Measurements from ENCODE around the gene SEMA4A. TPM values are rescaled to one million over a fixed set of nuclear protein-coding genes. Genes with fewer than 3 reads are reported as not detected.
"Not testable (repeated sequence)": the region's sequence is repeated elsewhere in the genome, so short reads cannot be mapped to it uniquely, and the experiment has no call there.

Gene SEMA4A
- total RNA-seq, 3 donors from 2014 or later = 1.4 to 21.5 (median 9.2) TPM

- Histone ChIP-seq H3K9me3 (no peaks in the 10 kb centered on the region), H3K27me3 (no peaks in the 10 kb centered on the region), H3K36me3 (no peaks in the 10 kb centered on the region), H3K4me3 (peak overlapping the region; percentile 95 to 100 (median 98)), H3K4me1 (peaks cover 21 to 56% of the 10 kb centered on the region in 2 donors), H3K27ac (peak overlapping the region; percentile 94 to 98)
- intact Hi-C loops (cut with DNase I; ENCODE audit: low total_unique reads) = no loop called here
- TF ChIP-seq CTCF (IDR thresholded peaks at IDR 0.05) (no peak), POLR2AphosphoS5 (IDR thresholded peaks at IDR 0.05) (no peak), POLR2A (IDR thresholded peaks at IDR 0.05) (no peak)
- DNase-seq (ENCODE audit: low spot score in 2 of 2) = no peak
These were observed 33.1 kb upstream of the SEMA4A start for GRCh38 chr1:156120318-156120717.

DNA sequence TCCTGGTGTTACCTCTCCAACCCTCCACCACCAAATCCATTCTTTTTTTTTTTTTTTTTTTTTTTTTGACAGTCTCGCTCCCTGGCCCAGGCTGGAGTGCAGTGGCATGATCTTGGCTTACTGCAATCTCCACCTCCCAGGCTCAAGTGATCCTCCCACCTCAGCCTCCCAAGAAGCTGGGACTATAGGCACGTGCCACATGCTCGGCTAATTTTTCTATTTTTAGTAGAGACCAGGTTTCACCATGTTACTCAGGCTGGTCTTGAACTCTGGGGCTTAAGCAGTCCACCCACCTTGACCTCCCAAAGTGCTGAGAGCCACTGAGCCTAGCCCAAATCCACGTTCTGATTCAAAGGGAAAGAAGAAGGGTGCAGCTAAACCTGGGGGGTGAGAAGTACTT lies 32.4 kb upstream of the SEMA4A start:
- intact Hi-C loops (cut with DNase I; ENCODE audit: low total_unique reads); H3K9me3 ChIP-seq; DNase-seq (ENCODE audit: low spot score in 2 of 2); H3K36me3 ChIP-seq; H3K27me3 ChIP-seq: not testable (repeated sequence)
- Histone ChIP-seq H3K4me3 (peak overlapping the region; percentile 46 to 98 (median 57)), H3K4me1 (peaks cover 25 to 62% of the 10 kb centered on the region in 2 donors), H3K27ac (peak overlapping the region; percentile 94 to 98)

- Histone ChIP-seq H3K27ac (peak overlapping the region; percentile 94 to 98), H3K4me3 (peak overlapping the region; percentile 46 to 98 (median 57)), H3K9me3 (no peaks in the 10 kb centered on the region), H3K27me3 (no peaks in the 10 kb centered on the region), H3K36me3 (no peaks in the 10 kb centered on the region), H3K4me1 (peaks cover 25 to 67% of the 10 kb centered on the region in 2 donors)
- no peak for DNase-seq (ENCODE audit: low spot score in 2 of 2)
- intact Hi-C loops (cut with DNase I; ENCODE audit: low total_unique reads) = no loop called here
- TF ChIP-seq POLR2A (IDR thresholded peaks at IDR 0.05) (no peak), POLR2AphosphoS5 (IDR thresholded peaks at IDR 0.05) (no peak), CTCF (IDR thresholded peaks at IDR 0.05) (no peak)
These were observed 31.9 kb upstream of the SEMA4A start for GRCh38 chr1:156121457-156121856.

DNA sequence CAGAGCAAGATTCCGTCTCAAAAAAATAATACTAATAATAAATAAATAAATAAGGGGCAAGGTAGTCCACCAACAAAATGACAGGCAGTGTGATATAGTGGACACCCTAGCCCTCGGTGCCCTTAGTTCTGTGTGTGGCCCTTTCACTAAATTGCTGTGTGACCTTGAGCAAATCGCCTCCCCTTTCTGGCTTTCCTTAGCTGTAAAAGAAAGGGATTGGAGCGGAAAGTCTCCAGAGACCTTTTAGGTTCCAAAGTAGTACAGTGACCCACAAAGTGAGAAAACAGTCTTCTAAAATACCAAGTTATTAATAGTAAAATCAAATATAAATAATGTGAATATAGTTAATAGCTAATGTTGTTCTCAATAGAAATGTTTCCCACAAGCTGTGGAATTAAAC lies 31.3 kb upstream of the SEMA4A start:
- Histone ChIP-seq H3K9me3 (no peaks in the 10 kb centered on the region), H3K27ac (peak overlapping the region; percentile 94 to 98), H3K36me3 (no peaks in the 10 kb centered on the region), H3K27me3 (no peaks in the 10 kb centered on the region), H3K4me1 (peaks cover 30 to 73% of the 10 kb centered on the region in 2 donors), H3K4me3 (peak overlapping the region; percentile 46 to 98 (median 57))
- DNase-seq (ENCODE audit: low spot score in 2 of 2) = no peak
- intact Hi-C loops (cut with DNase I; ENCODE audit: low total_unique reads) = no loop called here
- TF ChIP-seq POLR2A (IDR thresholded peaks at IDR 0.05) = no peak
- TF ChIP-seq CTCF (IDR thresholded peaks at IDR 0.05) = no peak
- TF ChIP-seq POLR2AphosphoS5 (IDR thresholded peaks at IDR 0.05) = no peak

- Histone ChIP-seq H3K4me3 (peak overlapping the region; percentile 46 to 98 (median 57)), H3K36me3 (no peaks in the 10 kb centered on the region), H3K4me1 (peaks cover 33 to 79% of the 10 kb centered on the region in 2 donors), H3K27me3 (no peaks in the 10 kb centered on the region), H3K27ac (peak overlapping the region; percentile 94 to 98), H3K9me3 (no peaks in the 10 kb centered on the region)
- DNase-seq (ENCODE audit: low spot score in 2 of 2) = peak; percentile 73 to 86
- TF ChIP-seq POLR2AphosphoS5 (IDR thresholded peaks at IDR 0.05) = peak in 2 of 3 donors; percentile 59 to 79
- TF ChIP-seq CTCF (IDR thresholded peaks at IDR 0.05) = no peak
- TF ChIP-seq POLR2A (IDR thresholded peaks at IDR 0.05) = peak; percentile 29
- intact Hi-C loops (cut with DNase I; ENCODE audit: low total_unique reads) = no loop called here
These were observed 30.6 kb upstream of the SEMA4A start for GRCh38 chr1:156122519-156123355.
